ENCODE results near the gene TAF9.
A peak's percentile ranks its signal among the peaks of the same experiment; 100 is the strongest.
"Not testable (repeated sequence)": the region's sequence is repeated elsewhere in the genome, so short reads cannot be mapped to it uniquely, and the experiment has no call there.

TAF9 gene

GRCh38 chr5:69335341-69335935 is 33.9 kb downstream of the TAF9 start:
- no peak for DNase-seq (ENCODE audit: low spot score)

GRCh38 chr5:69334793-69335268 is 34.5 kb downstream of the TAF9 start:
- peak; percentile 83 for DNase-seq (ENCODE audit: low spot score)

- DNase-seq (ENCODE audit: low spot score), result not testable (repeated sequence)
Observed at GRCh38 chr5:69333668-69334315, 35.5 kb downstream of the TAF9 start.

- DNase-seq (ENCODE audit: low spot score), result no peak
Observed at GRCh38 chr5:69331528-69332445, 37.5 kb downstream of the TAF9 start.

GRCh38 chr5:69329905-69330489 is 39.3 kb downstream of the TAF9 start:
- no peak for DNase-seq (ENCODE audit: low spot score)

GRCh38 chr5:69326365-69326764 is 43.0 kb downstream of the TAF9 start:
- DNase-seq (ENCODE audit: low spot score), result no peak

GRCh38 chr5:69317391-69317790 is 51.9 kb downstream of the TAF9 start:
- DNase-seq (ENCODE audit: low spot score), result no peak

GRCh38 chr5:69315972-69316371 is 53.3 kb downstream of the TAF9 start:
- DNase-seq (ENCODE audit: low spot score), result no peak

Measured in AG08395 (cell line).